Measurements from ENCODE around the gene BPIFB3.

Gene BPIFB3

GRCh38 chr20:33053291-33054106 is at the start of gene BPIFB3:
Gene BPIFB3, plus strand, starts transcription at chr20:33053903. Its CDS starts 1,533 bp downstream, at chr20:33055436.
- DNase-seq: no peak
- intact Hi-C loops (cut with DNase I): no loop called here

- intact Hi-C loops (cut with DNase I): no loop called here
- no peak for DNase-seq
These were observed 49.5 kb upstream of the BPIFB3 start, which contains the start of gene SUN5 for GRCh38 chr20:33004141-33004751. Gene SUN5, minus strand, starts transcription at chr20:33004433. Its CDS starts 93 bp downstream, at chr20:33004340.

GRCh38 chr20:33005132-33005566 is 48.6 kb upstream of the BPIFB3 start:
- intact Hi-C loops (cut with DNase I): no loop called here
- no peak for DNase-seq

- no peak for DNase-seq
- intact Hi-C loops (cut with DNase I): no loop called here
These were observed 47.6 kb upstream of the BPIFB3 start for GRCh38 chr20:33005908-33006775.

- no peak for DNase-seq
- intact Hi-C loops (cut with DNase I): no loop called here
These were observed 46.8 kb upstream of the BPIFB3 start for GRCh38 chr20:33006776-33007375.

- intact Hi-C loops (cut with DNase I): no loop called here
- DNase-seq: no peak
These were observed 46.0 kb upstream of the BPIFB3 start, which contains the start of gene BPIFB2 for GRCh38 chr20:33007376-33008335. Gene BPIFB2, plus strand, starts transcription at chr20:33007704. Its CDS starts 871 bp downstream, at chr20:33008575.

- DNase-seq: no peak
- intact Hi-C loops (cut with DNase I): no loop called here
These were observed 45.1 kb upstream of the BPIFB3 start for GRCh38 chr20:33008336-33009213.

- peak in 3 of 42 donors; percentile 11 to 27 (median 15) for DNase-seq
- intact Hi-C loops (cut with DNase I): no loop called here
These were observed 44.2 kb upstream of the BPIFB3 start for GRCh38 chr20:33009214-33010132.

GRCh38 chr20:33010133-33010504 is 43.6 kb upstream of the BPIFB3 start:
- no peak for DNase-seq
- intact Hi-C loops (cut with DNase I): no loop called here

GRCh38 chr20:33010674-33011449 is 42.8 kb upstream of the BPIFB3 start:
- intact Hi-C loops (cut with DNase I): no loop called here

GRCh38 chr20:33012327-33013189 is 41.1 kb upstream of the BPIFB3 start:
- intact Hi-C loops (cut with DNase I): no loop called here
- DNase-seq: no peak

More at GRCh38 chr20:33010674-33011449, 42.8 kb upstream of the BPIFB3 start:
- no peak for DNase-seq

- intact Hi-C loops (cut with DNase I): no loop called here
- DNase-seq: no peak
These were observed 39.9 kb upstream of the BPIFB3 start for GRCh38 chr20:33013701-33014326.

GRCh38 chr20:33014336-33015113 is 39.2 kb upstream of the BPIFB3 start:
- intact Hi-C loops (cut with DNase I): no loop called here
- DNase-seq: no peak

Measured in head of caudate nucleus (tissue), 42 donors.